ENCODE results near the gene LMX1A.

- no peak for TF ChIP-seq POLR2AphosphoS5 (IDR thresholded peaks at IDR 0.05)
- TF ChIP-seq, protein P1, sequence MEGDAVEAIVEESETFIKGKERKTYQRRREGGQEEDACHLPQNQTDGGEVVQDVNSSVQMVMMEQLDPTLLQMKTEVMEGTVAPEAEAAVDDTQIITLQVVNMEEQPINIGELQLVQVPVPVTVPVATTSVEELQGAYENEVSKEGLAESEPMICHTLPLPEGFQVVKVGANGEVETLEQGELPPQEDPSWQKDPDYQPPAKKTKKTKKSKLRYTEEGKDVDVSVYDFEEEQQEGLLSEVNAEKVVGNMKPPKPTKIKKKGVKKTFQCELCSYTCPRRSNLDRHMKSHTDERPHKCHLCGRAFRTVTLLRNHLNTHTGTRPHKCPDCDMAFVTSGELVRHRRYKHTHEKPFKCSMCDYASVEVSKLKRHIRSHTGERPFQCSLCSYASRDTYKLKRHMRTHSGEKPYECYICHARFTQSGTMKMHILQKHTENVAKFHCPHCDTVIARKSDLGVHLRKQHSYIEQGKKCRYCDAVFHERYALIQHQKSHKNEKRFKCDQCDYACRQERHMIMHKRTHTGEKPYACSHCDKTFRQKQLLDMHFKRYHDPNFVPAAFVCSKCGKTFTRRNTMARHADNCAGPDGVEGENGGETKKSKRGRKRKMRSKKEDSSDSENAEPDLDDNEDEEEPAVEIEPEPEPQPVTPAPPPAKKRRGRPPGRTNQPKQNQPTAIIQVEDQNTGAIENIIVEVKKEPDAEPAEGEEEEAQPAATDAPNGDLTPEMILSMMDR (IDR thresholded peaks at IDR 0.05), result no peak
These were observed 27.3 kb upstream of the LMX1A start for GRCh38 chr1:165383599-165384405.

Measured in sigmoid colon (tissue), 4 donors.